ENCODE measurements around the gene ADCY10. TPM values are rescaled to one million over a fixed set of nuclear protein-coding genes. Genes with fewer than 3 reads are reported as not detected.

ADCY10 gene
- total RNA-seq, 1 donor from 2014 or later, result 0.27 TPM

- H3K4me1 ChIP-seq (ENCODE audit: insufficient read depth, low read length), result peaks cover 13% of the 10 kb centered on the region
- DNase-seq (ENCODE audit: low read depth), result no peak
- H3K9ac ChIP-seq (ENCODE audit: low read length), result no peak overlapping the region
- H3K79me2 ChIP-seq (ENCODE audit: insufficient read depth, low read length), result no peaks in the 10 kb centered on the region
- H3K9me3 ChIP-seq (ENCODE audit: insufficient read depth, low read depth, low read length), result no peaks in the 10 kb centered on the region
- H3K36me3 ChIP-seq (ENCODE audit: insufficient read depth, low read length), result peaks cover 12% of the 10 kb centered on the region
- no peak overlapping the region for H3K27ac ChIP-seq (ENCODE audit: low read depth, low read length)
- no peak overlapping the region for H3K4me3 ChIP-seq (ENCODE audit: insufficient read depth, low read depth, low read length)
- no peak overlapping the region for H2AFZ ChIP-seq (ENCODE audit: low read depth, low read length)
- Mint-ChIP-seq H3K4me1 (ENCODE audit: low read depth, unreplicated experiment) (peaks cover 30% of the 10 kb centered on the region), H3K36me3 (ENCODE audit: low read depth, unreplicated experiment) (peaks cover 24% of the 10 kb centered on the region), H3K9me3 (ENCODE audit: unreplicated experiment) (no peaks in the 10 kb centered on the region), H3K27ac (ENCODE audit: unreplicated experiment) (no peak overlapping the region), H3K27me3 (ENCODE audit: low read depth, unreplicated experiment) (no peaks in the 10 kb centered on the region), H3K4me3 (ENCODE audit: unreplicated experiment) (no peak overlapping the region)
- peaks cover 20% of the 10 kb centered on the region for H4K20me1 ChIP-seq (ENCODE audit: insufficient read depth, low read length)
- TF ChIP-seq CTCF (IDR thresholded peaks at IDR 0.05; ENCODE audit: insufficient read depth, low read depth, low read length), result no peak
- TF ChIP-seq EZH2 (IDR thresholded peaks at IDR 0.05; ENCODE audit: insufficient read depth, low read length), result no peak
- FAIRE-seq, result no peak
- no peak overlapping the region for H3K4me2 ChIP-seq (ENCODE audit: low read length)
- no peaks in the 10 kb centered on the region for H3K27me3 ChIP-seq (ENCODE audit: insufficient read depth, low read length)
These were observed 136.7 kb downstream of the ADCY10 start for GRCh38 chr1:167777269-167777650.

GRCh38 chr1:167776616-167777268 is 137.2 kb downstream of the ADCY10 start:
- H3K27ac ChIP-seq (ENCODE audit: low read depth, low read length), result no peak overlapping the region
- H3K4me1 ChIP-seq (ENCODE audit: insufficient read depth, low read length), result peaks cover 13% of the 10 kb centered on the region
- H3K9ac ChIP-seq (ENCODE audit: low read length), result no peak overlapping the region
- no peak for FAIRE-seq
- H3K4me3 Mint-ChIP-seq (ENCODE audit: unreplicated experiment), result no peak overlapping the region
- no peak overlapping the region for H3K4me2 ChIP-seq (ENCODE audit: low read length)
- peak; percentile 36 for DNase-seq (ENCODE audit: low read depth)
- peaks cover 30% of the 10 kb centered on the region for H3K4me1 Mint-ChIP-seq (ENCODE audit: low read depth, unreplicated experiment)
- H3K36me3 Mint-ChIP-seq (ENCODE audit: low read depth, unreplicated experiment), result peaks cover 29% of the 10 kb centered on the region
- no peak overlapping the region for H3K4me3 ChIP-seq (ENCODE audit: insufficient read depth, low read depth, low read length)
- no peaks in the 10 kb centered on the region for H3K9me3 Mint-ChIP-seq (ENCODE audit: unreplicated experiment)
- no peaks in the 10 kb centered on the region for H3K27me3 Mint-ChIP-seq (ENCODE audit: low read depth, unreplicated experiment)
- peaks cover 15% of the 10 kb centered on the region for H3K36me3 ChIP-seq (ENCODE audit: insufficient read depth, low read length)
- H3K79me2 ChIP-seq (ENCODE audit: insufficient read depth, low read length), result no peaks in the 10 kb centered on the region
- H3K9me3 ChIP-seq (ENCODE audit: insufficient read depth, low read depth, low read length), result no peaks in the 10 kb centered on the region
- TF ChIP-seq EZH2 (IDR thresholded peaks at IDR 0.05; ENCODE audit: insufficient read depth, low read length) (no peak), CTCF (IDR thresholded peaks at IDR 0.05; ENCODE audit: insufficient read depth, low read depth, low read length) (no peak)
- H2AFZ ChIP-seq (ENCODE audit: low read depth, low read length), result no peak overlapping the region
- H4K20me1 ChIP-seq (ENCODE audit: insufficient read depth, low read length), result peaks cover 20% of the 10 kb centered on the region
- no peaks in the 10 kb centered on the region for H3K27me3 ChIP-seq (ENCODE audit: insufficient read depth, low read length)
- H3K27ac Mint-ChIP-seq (ENCODE audit: unreplicated experiment), result peak overlapping the region; percentile 80

- DNase-seq (ENCODE audit: low read depth), result peak; percentile 77
- H3K27ac ChIP-seq (ENCODE audit: low read depth, low read length), result no peak overlapping the region
- H3K27me3 Mint-ChIP-seq (ENCODE audit: low read depth, unreplicated experiment), result no peaks in the 10 kb centered on the region
- no peak overlapping the region for H3K4me3 ChIP-seq (ENCODE audit: insufficient read depth, low read depth, low read length)
- H3K9ac ChIP-seq (ENCODE audit: low read length), result no peak overlapping the region
- H3K36me3 ChIP-seq (ENCODE audit: insufficient read depth, low read length), result peaks cover 15% of the 10 kb centered on the region
- peaks cover 32% of the 10 kb centered on the region for H3K36me3 Mint-ChIP-seq (ENCODE audit: low read depth, unreplicated experiment)
- H3K4me1 ChIP-seq (ENCODE audit: insufficient read depth, low read length), result peaks cover 13% of the 10 kb centered on the region
- H3K9me3 Mint-ChIP-seq (ENCODE audit: unreplicated experiment), result no peaks in the 10 kb centered on the region
- peak overlapping the region; percentile 36 for H3K4me3 Mint-ChIP-seq (ENCODE audit: unreplicated experiment)
- peak overlapping the region; percentile 90 for H3K27ac Mint-ChIP-seq (ENCODE audit: unreplicated experiment)
- H3K4me1 Mint-ChIP-seq (ENCODE audit: low read depth, unreplicated experiment), result peaks cover 30% of the 10 kb centered on the region
- no peaks in the 10 kb centered on the region for H3K27me3 ChIP-seq (ENCODE audit: insufficient read depth, low read length)
- H3K4me2 ChIP-seq (ENCODE audit: low read length), result no peak overlapping the region
- no peaks in the 10 kb centered on the region for H3K79me2 ChIP-seq (ENCODE audit: insufficient read depth, low read length)
- TF ChIP-seq EZH2 (IDR thresholded peaks at IDR 0.05; ENCODE audit: insufficient read depth, low read length), result no peak
- TF ChIP-seq CTCF (IDR thresholded peaks at IDR 0.05; ENCODE audit: insufficient read depth, low read depth, low read length), result no peak
- peak; percentile 59 for FAIRE-seq
- no peak overlapping the region for H2AFZ ChIP-seq (ENCODE audit: low read depth, low read length)
- no peaks in the 10 kb centered on the region for H3K9me3 ChIP-seq (ENCODE audit: insufficient read depth, low read depth, low read length)
- H4K20me1 ChIP-seq (ENCODE audit: insufficient read depth, low read length), result peaks cover 20% of the 10 kb centered on the region
These were observed 137.8 kb downstream of the ADCY10 start for GRCh38 chr1:167776151-167776550.
